GM21423 (cell line): ENCODE data around the gene USP24.
"Not testable (repeated sequence)": the region's sequence is repeated elsewhere in the genome, so short reads cannot be mapped to it uniquely, and the experiment has no call there.

Source experiments
- ATAC-seq: cut with Tn5 transposase; IDR thresholded peaks from one replicate; pipeline ENCODE4 v1.9.1; 2021; ENCODE audit warnings: mild to moderate bottlenecking, moderate library complexity; ENCODE audit not compliant: unreplicated experiment

Gene USP24

DNA sequence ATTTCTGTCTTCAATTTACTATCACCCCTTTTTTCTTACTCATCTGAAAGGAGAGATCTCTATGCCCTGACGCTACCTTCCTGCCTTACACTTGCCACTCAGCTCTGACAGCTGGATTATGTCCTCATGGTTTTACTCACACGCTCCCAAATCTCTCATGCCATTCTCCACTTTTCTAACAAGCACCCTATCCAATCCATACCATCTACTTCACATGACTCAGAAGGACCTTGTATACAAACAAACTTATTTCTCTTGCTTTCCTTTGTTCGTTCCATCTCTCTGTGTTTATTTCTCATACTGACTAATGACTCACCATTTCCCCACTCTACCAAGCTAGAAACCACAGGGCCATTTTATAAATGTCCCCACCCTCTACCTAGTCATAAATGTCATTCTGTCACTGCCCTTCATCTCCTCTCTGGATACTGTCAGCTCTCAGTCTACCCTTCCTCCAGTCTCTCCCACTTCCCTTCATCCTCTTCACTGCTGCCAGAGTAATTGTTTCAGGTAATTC, 87.3 kb downstream of the USP24 start:
- ATAC-seq, result peak; percentile 75

- no peak for ATAC-seq
These were observed 90.7 kb downstream of the USP24 start for GRCh38 chr1:55124470-55124869.

GRCh38 chr1:55120538-55120937, 94.6 kb downstream of the USP24 start:
- ATAC-seq, result no peak

GRCh38 chr1:55118651-55119329, 96.4 kb downstream of the USP24 start:
- ATAC-seq, result no peak

- ATAC-seq, result no peak
These were observed 97.2 kb downstream of the USP24 start for GRCh38 chr1:55117941-55118340.

GRCh38 chr1:55109005-55109404, 106.2 kb downstream of the USP24 start:
- not testable (repeated sequence) for ATAC-seq

DNA sequence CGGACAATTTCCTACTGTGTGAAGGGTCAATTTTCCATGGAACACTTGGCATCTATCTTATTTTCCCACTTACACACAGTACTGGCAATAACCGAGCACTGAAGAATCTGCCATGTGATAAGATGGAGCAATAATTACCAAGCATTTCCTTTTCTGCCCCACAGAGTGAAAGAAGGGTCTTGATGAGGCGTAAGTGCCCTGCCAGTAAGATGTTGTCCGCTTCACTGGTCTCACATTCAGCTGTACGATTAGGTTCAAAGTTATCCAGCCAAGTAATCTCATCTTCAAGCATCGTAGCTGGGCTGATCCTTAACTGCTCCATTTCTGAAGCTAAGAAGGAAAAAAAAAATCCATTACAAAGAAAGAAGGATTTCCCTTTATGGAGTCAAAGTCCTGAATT, 108.1 kb downstream of the USP24 start:
- no peak for ATAC-seq

DNA sequence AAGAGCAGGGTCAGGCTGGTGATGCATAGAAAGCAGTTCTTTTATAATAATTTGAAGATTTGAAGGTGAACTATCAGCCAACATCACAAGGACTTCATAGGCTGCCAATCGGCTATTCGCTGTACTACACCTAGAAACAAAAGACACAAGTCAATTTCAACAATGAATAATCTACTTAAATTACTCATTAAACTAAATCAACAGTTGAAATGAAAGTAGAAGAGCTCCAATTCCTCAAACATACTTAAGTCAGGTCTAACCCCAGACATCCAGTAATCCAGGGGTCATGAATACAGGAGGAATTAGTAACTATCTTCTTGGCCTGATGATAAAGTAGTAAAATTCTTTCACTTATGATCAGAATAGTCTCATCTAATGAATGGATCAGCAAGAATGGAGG, 111.3 kb downstream of the USP24 start:
- no peak for ATAC-seq

GRCh38 chr1:55095095-55095494, 120.1 kb downstream of the USP24 start:
- ATAC-seq, result no peak

GRCh38 chr1:55092475-55092874, 122.7 kb downstream of the USP24 start:
- ATAC-seq, result no peak

- no peak for ATAC-seq
These were observed 125.5 kb downstream of the USP24 start for GRCh38 chr1:55089683-55090082.

DNA sequence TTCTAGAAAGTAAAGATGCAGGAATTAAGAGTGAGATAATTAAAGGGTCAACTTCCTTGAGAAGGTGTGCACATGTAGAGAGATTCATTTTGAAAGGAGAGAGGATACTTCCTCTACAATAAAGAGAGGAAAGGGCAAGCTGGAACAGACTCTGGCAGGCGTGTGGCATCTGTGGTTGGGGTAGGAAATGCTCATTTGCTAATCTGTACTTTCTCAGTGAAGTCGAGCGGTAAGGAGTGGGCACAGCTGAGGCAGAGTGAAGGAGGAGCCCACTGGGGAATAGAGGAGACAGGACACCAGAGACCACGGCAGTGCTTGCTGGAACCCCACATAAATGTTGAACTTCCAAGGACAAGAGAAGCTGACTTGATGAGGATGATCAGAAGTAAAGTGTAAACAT, 126.8 kb downstream of the USP24 start:
- ATAC-seq, result no peak

DNA sequence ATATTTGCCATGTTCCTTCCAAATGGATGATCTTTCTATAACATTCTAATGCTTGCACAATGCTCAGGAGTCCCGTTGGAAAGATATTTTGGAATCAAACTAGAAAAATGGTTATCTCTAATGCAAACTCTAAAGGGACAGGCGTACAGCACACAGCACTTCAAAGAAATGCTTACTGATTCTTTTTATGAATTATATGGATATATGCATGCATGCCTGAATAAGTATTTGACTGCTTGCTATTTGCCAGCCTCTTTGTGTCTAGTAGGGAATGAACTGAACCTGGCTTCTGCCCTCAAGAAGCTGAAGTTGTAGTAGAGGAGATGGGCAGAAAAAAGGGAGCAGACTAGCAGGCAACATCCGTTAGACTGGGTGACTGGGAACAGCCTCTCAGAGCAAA, 127.7 kb downstream of the USP24 start:
- ATAC-seq, result no peak

DNA sequence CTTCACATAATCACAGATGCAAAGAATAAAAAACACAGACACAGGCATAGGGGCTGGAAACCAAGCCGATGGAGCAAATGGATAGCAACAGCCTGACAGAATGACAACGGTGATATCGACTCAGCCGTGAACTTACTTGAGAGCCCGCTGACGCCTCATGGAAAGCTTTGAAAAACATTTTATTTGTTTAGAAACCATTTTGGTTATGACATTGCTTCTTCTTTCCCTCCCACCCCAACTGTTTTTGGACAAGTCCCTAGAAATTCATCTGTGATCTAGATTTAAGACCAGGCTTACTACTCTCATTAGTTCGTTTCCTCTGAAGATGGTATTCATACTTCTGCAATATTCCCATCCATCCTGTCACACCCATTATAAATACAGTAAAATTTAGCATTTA, 130.9 kb downstream of the USP24 start:
- ATAC-seq, result no peak

DNA sequence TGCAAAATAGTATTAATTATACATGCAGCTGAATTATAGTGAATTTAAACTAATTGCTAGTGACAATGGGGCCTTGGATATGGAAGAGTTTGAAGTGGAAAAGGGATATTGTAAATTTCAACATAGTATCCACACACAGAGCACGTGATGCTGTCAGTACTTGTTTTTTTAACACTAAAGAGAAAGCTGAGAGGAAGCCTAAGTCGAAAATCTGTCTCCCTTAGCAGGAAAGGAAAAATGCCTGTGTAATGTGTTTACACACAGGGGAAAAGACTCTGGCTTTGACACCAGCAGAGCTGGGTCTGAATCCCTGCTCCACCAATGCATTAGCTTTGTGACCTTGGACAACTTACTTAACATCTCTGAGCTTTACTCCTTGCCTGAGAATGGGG, 133.3 kb downstream of the USP24 start:
- ATAC-seq, result no peak

- no peak for ATAC-seq
These were observed 133.8 kb downstream of the USP24 start for GRCh38 chr1:55081188-55081904.

GRCh38 chr1:55079651-55080050, 135.5 kb downstream of the USP24 start:
- no peak for ATAC-seq

GRCh38 chr1:55078470-55078869, 136.7 kb downstream of the USP24 start:
- ATAC-seq, result no peak

GRCh38 chr1:55076356-55076755, 138.8 kb downstream of the USP24 start:
- ATAC-seq, result no peak

GRCh38 chr1:55074455-55074854, 140.7 kb downstream of the USP24 start:
- no peak for ATAC-seq

DNA sequence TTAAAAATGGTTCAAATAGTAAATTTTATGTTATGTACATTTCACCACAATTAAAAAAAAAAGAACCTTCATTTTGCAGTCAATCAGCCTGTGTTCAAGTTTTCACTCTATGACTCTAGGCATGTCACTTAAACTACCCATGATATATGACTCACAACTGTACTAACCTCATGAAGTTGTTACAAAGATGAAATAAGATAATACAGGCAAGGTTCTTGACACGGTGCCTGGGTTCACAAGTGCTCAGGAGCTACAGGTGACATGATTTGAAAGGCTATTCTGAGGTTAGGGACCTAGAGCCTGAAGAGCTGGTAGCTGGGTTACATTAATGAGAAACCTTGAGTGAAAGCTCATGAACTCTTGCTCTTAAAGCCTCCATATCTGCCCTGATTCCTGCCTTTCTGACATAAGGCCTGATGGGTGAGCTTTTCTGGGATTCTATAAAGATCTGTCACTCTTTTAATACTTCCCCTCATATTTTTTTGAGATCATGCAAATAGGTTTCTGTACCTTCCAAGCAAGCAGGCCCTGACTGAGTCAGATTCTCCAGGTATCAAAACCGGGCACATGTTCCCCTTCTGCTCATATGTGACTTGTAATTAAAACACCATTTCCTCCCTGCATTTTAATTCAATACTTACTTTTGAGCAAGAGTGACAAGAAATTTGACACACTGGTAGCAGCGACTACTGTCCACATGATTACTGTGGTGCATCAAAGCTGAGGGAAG, 141.8 kb downstream of the USP24 start:
- no peak for ATAC-seq

- no peak for ATAC-seq
These were observed 143.7 kb downstream of the USP24 start for GRCh38 chr1:55071477-55071876.
